HepG2 (cell line): ENCODE measurements around the gene GATB. TPM values are rescaled to one million over a fixed set of nuclear protein-coding genes. Genes with fewer than 3 reads are reported as not detected.

ENCODE experiments used
- GZF1 ChIP-seq: sonication (generic); formaldehyde crosslinking; IDR thresholded peaks from 2 replicates; pipeline ENCODE4 v1.5.1; 2020; ENCODE audit warnings: mild to moderate bottlenecking, missing genetic modification reagents
- MTF1 ChIP-seq: sonication (generic); formaldehyde crosslinking; IDR thresholded peaks from 2 replicates; pipeline ENCODE4 v1.5.0; 2020; ENCODE audit warnings: missing genetic modification reagents
- polyA plus RNA-seq, 8 experiments: library from polyadenylated mRNA; depleted of rRNA in 3 of 8; stranded (reverse) in 7 of 8; unstranded in 1 of 8; fragments of >200 nt; fragmentation: Illumina TruSeq in 4 of 8; extraction: Trizol in 4 of 8; gene quantifications; 2 replicates each; pipeline versions ENCODE4 v1.2.1 to v1.2.3, GENCODE V29; 2011 to 2016; ENCODE audit warnings: low read depth in 4 of 8, missing spikeins in 1 of 8, mixed read lengths in 1 of 8; ENCODE audit not compliant: insufficient read depth in 1 of 8
- total RNA-seq, 5 experiments: library from RNA; depleted of rRNA; stranded (reverse); fragments of >200 nt; fragmentation: Illumina TruSeq; extraction: Trizol; gene quantifications; 2 replicates each; pipeline ENCODE4 v1.2.3, GENCODE V29; 2016; ENCODE audit warnings: low read depth in 1 of 5
- TF ChIP-seq, protein P1 (sequence below): sonication (generic); formaldehyde crosslinking; IDR thresholded peaks from 2 replicates; pipeline ENCODE4 v1.4.0; 2020; ENCODE audit warnings: mild to moderate bottlenecking, missing genetic modification reagents
- TF ChIP-seq, protein P2 (sequence below): sonication (generic); formaldehyde crosslinking; IDR thresholded peaks from 2 replicates; pipeline ENCODE4 v1.5.0; 2020; ENCODE audit warnings: missing genetic modification reagents, mild to moderate bottlenecking, borderline replicate concordance
- TF ChIP-seq, protein P3 (sequence below), 2 experiments: fragments of 450-650 bp in 1 of 2; sonication (generic) in 1 of 2; formaldehyde crosslinking in 1 of 2; IDR thresholded peaks; 2 replicates each; pipeline versions ENCODE4 v1.6.1 to v1.8.0; 2016 to 2022; ENCODE audit warnings: antibody characterized with exemption in 1 of 2, mild to moderate bottlenecking in 1 of 2, missing genetic modification reagents in 1 of 2
- TF ChIP-seq, protein P4 (sequence below): sonication (generic); formaldehyde crosslinking; IDR thresholded peaks from 2 replicates; pipeline ENCODE4 v1.4.0; 2020; ENCODE audit warnings: missing genetic modification reagents
- TF ChIP-seq, protein P5 (sequence below): sonication (generic); formaldehyde crosslinking; IDR thresholded peaks from 2 replicates; pipeline ENCODE4 v1.4.0; 2020; ENCODE audit warnings: missing genetic modification reagents, borderline replicate concordance

Gene GATB
- total and polyA plus RNA-seq, 2 of the 13 experiments (the other 11 are each of a cell fraction or from before 2014, with no cell fraction given), result 32.3 to 32.4 TPM

DNA sequence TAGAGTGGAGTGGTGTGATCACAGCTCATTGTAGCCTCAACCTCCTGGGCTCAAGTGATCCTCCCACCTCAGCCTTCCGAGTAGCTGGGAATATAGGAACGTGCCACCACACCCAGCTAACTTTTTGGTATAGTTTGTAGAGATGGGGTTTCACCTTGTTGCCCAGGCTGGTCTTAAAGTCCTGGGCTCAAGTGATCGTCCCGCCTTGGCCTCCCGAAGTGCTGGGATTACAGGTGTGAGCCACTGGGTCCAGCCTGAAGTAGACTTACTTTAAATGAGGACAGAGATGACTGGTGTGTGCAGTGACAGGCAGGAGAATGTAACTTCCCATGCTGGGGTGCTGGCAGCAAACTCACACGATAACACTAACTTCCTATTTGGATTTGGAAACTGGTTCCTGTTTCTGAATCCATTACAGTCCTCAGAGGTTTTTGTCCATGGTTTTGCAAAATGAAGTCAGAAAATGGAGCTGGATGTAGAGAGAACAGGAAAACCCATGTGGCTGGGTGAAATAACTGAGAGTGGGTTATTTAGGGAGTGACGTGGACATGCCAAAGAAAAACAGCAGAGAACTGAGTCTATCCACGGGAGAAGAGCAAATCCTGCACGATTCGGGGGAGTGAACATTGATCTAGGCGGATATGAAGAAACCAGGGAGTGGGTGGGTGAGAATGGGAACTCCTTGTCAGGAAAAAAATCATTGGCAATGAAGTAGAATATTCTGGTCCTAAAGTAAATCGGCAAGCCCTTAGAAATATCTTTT lies 95.6 kb downstream of the GATB start (continued):
- TF ChIP-seq, protein P1, sequence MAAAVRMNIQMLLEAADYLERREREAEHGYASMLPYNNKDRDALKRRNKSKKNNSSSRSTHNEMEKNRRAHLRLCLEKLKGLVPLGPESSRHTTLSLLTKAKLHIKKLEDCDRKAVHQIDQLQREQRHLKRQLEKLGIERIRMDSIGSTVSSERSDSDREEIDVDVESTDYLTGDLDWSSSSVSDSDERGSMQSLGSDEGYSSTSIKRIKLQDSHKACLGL, result no peak
- TF ChIP-seq GZF1 (CRISPR knock-in tag) (no peak), MTF1 (CRISPR knock-in tag) (no peak)
- TF ChIP-seq, protein P2, sequence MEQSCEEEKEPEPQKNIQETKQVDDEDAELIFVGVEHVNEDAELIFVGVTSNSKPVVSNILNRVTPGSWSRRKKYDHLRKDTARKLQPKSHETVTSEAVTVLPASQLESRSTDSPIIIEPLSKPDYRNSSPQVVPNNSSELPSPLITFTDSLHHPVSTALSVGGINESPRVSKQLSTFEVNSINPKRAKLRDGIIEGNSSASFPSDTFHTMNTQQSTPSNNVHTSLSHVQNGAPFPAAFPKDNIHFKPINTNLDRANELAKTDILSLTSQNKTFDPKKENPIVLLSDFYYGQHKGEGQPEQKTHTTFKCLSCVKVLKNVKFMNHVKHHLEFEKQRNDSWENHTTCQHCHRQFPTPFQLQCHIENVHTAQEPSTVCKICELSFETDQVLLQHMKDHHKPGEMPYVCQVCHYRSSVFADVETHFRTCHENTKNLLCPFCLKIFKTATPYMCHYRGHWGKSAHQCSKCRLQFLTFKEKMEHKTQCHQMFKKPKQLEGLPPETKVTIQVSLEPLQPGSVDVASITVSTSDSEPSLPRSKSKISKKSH (CRISPR knock-in tag), result no peak
- TF ChIP-seq, protein P3, sequence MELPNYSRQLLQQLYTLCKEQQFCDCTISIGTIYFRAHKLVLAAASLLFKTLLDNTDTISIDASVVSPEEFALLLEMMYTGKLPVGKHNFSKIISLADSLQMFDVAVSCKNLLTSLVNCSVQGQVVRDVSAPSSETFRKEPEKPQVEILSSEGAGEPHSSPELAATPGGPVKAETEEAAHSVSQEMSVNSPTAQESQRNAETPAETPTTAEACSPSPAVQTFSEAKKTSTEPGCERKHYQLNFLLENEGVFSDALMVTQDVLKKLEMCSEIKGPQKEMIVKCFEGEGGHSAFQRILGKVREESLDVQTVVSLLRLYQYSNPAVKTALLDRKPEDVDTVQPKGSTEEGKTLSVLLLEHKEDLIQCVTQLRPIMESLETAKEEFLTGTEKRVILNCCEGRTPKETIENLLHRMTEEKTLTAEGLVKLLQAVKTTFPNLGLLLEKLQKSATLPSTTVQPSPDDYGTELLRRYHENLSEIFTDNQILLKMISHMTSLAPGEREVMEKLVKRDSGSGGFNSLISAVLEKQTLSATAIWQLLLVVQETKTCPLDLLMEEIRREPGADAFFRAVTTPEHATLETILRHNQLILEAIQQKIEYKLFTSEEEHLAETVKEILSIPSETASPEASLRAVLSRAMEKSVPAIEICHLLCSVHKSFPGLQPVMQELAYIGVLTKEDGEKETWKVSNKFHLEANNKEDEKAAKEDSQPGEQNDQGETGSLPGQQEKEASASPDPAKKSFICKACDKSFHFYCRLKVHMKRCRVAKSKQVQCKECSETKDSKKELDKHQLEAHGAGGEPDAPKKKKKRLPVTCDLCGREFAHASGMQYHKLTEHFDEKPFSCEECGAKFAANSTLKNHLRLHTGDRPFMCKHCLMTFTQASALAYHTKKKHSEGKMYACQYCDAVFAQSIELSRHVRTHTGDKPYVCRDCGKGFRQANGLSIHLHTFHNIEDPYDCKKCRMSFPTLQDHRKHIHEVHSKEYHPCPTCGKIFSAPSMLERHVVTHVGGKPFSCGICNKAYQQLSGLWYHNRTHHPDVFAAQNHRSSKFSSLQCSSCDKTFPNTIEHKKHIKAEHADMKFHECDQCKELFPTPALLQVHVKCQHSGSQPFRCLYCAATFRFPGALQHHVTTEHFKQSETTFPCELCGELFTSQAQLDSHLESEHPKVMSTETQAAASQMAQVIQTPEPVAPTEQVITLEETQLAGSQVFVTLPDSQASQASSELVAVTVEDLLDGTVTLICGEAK (IDR thresholded peaks at IDR 0.05), result no peak
- TF ChIP-seq, protein P3 (CRISPR knock-in tag; IDR thresholded peaks at IDR 0.05), result no peak
- TF ChIP-seq, protein P4, sequence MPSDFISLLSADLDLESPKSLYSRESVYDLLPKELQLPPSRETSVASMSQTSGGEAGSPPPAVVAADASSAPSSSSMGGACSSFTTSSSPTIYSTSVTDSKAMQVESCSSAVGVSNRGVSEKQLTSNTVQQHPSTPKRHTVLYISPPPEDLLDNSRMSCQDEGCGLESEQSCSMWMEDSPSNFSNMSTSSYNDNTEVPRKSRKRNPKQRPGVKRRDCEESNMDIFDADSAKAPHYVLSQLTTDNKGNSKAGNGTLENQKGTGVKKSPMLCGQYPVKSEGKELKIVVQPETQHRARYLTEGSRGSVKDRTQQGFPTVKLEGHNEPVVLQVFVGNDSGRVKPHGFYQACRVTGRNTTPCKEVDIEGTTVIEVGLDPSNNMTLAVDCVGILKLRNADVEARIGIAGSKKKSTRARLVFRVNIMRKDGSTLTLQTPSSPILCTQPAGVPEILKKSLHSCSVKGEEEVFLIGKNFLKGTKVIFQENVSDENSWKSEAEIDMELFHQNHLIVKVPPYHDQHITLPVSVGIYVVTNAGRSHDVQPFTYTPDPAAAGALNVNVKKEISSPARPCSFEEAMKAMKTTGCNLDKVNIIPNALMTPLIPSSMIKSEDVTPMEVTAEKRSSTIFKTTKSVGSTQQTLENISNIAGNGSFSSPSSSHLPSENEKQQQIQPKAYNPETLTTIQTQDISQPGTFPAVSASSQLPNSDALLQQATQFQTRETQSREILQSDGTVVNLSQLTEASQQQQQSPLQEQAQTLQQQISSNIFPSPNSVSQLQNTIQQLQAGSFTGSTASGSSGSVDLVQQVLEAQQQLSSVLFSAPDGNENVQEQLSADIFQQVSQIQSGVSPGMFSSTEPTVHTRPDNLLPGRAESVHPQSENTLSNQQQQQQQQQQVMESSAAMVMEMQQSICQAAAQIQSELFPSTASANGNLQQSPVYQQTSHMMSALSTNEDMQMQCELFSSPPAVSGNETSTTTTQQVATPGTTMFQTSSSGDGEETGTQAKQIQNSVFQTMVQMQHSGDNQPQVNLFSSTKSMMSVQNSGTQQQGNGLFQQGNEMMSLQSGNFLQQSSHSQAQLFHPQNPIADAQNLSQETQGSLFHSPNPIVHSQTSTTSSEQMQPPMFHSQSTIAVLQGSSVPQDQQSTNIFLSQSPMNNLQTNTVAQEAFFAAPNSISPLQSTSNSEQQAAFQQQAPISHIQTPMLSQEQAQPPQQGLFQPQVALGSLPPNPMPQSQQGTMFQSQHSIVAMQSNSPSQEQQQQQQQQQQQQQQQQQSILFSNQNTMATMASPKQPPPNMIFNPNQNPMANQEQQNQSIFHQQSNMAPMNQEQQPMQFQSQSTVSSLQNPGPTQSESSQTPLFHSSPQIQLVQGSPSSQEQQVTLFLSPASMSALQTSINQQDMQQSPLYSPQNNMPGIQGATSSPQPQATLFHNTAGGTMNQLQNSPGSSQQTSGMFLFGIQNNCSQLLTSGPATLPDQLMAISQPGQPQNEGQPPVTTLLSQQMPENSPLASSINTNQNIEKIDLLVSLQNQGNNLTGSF (CRISPR knock-in tag), result no peak
- TF ChIP-seq, protein P5, sequence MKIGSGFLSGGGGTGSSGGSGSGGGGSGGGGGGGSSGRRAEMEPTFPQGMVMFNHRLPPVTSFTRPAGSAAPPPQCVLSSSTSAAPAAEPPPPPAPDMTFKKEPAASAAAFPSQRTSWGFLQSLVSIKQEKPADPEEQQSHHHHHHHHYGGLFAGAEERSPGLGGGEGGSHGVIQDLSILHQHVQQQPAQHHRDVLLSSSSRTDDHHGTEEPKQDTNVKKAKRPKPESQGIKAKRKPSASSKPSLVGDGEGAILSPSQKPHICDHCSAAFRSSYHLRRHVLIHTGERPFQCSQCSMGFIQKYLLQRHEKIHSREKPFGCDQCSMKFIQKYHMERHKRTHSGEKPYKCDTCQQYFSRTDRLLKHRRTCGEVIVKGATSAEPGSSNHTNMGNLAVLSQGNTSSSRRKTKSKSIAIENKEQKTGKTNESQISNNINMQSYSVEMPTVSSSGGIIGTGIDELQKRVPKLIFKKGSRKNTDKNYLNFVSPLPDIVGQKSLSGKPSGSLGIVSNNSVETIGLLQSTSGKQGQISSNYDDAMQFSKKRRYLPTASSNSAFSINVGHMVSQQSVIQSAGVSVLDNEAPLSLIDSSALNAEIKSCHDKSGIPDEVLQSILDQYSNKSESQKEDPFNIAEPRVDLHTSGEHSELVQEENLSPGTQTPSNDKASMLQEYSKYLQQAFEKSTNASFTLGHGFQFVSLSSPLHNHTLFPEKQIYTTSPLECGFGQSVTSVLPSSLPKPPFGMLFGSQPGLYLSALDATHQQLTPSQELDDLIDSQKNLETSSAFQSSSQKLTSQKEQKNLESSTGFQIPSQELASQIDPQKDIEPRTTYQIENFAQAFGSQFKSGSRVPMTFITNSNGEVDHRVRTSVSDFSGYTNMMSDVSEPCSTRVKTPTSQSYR (CRISPR knock-in tag), result no peak
